ENCODE data around the gene MT1E.
"Not testable (repeated sequence)": the region's sequence is repeated elsewhere in the genome, so short reads cannot be mapped to it uniquely, and the experiment has no call there.

MT1E gene

GRCh38 chr16:56647641-56648431 is 22.3 kb downstream of the MT1E start:
- DNase-seq, result no peak

- DNase-seq, result no peak
Measured at GRCh38 chr16:56649271-56649670, 23.7 kb downstream of the MT1E start.

GRCh38 chr16:56649820-56650219 is 24.2 kb downstream of the MT1E start:
- DNase-seq, result no peak

GRCh38 chr16:56651586-56651985 is 26.0 kb downstream of the MT1E start, which contains the start of gene MT1B:
Gene MT1B, plus strand, starts transcription at chr16:56651886. Its CDS starts 68 bp downstream, at chr16:56651954.
- DNase-seq, result no peak

GRCh38 chr16:56652600-56652999 is 27.0 kb downstream of the MT1E start:
- DNase-seq, result no peak

GRCh38 chr16:56653218-56653617 is 27.6 kb downstream of the MT1E start:
- DNase-seq, result no peak

GRCh38 chr16:56657555-56658326 is 32.2 kb downstream of the MT1E start, which contains the start of gene MT1F:
Gene MT1F, plus strand, starts transcription at chr16:56657959. Its CDS starts 100 bp downstream, at chr16:56658059.
- DNase-seq, result peak; percentile 43 to 55

GRCh38 chr16:56658327-56658875 is 32.8 kb downstream of the MT1E start:
- no peak for DNase-seq

GRCh38 chr16:56662357-56663354 is 37.1 kb downstream of the MT1E start:
- DNase-seq, result no peak

- DNase-seq, result no peak
Measured at GRCh38 chr16:56664506-56664905, 38.9 kb downstream of the MT1E start.

- not testable (repeated sequence) for DNase-seq
Measured at GRCh38 chr16:56665286-56666261, 40.0 kb downstream of the MT1E start.

GRCh38 chr16:56667581-56668571 is 42.3 kb downstream of the MT1E start, which contains the start of gene MT1G:
Gene MT1G, minus strand, starts transcription at chr16:56668065. Its CDS starts 72 bp downstream, at chr16:56667993.
- no peak for DNase-seq

GRCh38 chr16:56669005-56669839 is 43.6 kb downstream of the MT1E start, which contains the start of gene MT1H:
Gene MT1H, plus strand, starts transcription at chr16:56669814. Its CDS starts 71 bp downstream, at chr16:56669885.
- no peak for DNase-seq

GRCh38 chr16:56669840-56670619 is 44.4 kb downstream of the MT1E start:
- no peak for DNase-seq

GRCh38 chr16:56670620-56670934 is 45.0 kb downstream of the MT1E start:
- no peak for DNase-seq

- not testable (repeated sequence) for DNase-seq
Measured at GRCh38 chr16:56671691-56672090, 46.1 kb downstream of the MT1E start.

GRCh38 chr16:56672171-56672570 is 46.6 kb downstream of the MT1E start:
- not testable (repeated sequence) for DNase-seq
